GM12801 (cell line): ENCODE results near the gene BCORL1.

Experiments
- CTCF ChIP-seq: IDR thresholded peaks from one replicate; pipeline ENCODE4 v1.5.1; 2011; ENCODE audit warnings: control low read depth; ENCODE audit not compliant: insufficient read length; ENCODE audit errors: extremely low read depth

BCORL1 gene

GRCh38 chrX:130014356-130014755 lies 31.9 kb downstream of the BCORL1 start:
- TF ChIP-seq CTCF = no peak

GRCh38 chrX:130014770-130015169 lies 32.3 kb downstream of the BCORL1 start:
- TF ChIP-seq CTCF = no peak

DNA sequence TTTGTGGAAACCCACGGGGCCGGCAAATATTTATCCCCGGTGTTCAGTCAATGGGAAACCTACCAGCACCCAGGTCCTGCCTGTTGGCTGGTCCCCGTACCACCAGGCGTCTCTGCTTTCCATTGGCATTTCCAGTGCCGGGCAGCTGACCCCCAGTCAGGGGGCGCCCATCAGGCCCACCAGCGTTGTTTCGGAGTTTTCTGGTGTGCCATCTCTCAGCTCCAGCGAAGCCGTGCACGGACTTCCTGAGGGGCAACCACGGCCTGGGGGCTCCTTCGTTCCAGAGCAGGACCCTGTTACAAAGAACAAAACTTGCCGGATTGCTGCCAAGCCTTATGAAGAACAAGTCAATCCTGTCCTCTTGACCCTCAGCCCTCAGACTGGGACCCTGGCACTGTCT lies 32.7 kb downstream of the BCORL1 start:
- TF ChIP-seq CTCF = no peak

DNA sequence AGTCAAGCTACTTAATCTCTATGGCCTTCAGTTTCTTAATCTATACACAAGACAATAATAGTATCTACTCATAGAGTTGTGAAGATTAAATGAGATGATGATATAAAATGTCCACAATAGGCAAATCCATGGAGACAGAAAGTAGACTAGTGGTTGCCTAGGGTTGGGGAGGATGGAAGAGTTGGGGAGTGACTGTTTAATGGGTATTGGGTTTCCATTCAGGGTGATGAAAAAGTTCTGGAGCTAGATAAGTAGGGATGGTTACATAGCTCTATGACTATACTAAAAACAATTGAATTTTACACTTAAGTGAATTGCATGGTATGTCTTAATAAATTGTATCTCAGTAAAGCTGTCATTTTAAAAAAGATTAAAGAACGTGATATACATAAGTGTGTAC lies 35.7 kb downstream of the BCORL1 start:
- no peak for TF ChIP-seq CTCF

DNA sequence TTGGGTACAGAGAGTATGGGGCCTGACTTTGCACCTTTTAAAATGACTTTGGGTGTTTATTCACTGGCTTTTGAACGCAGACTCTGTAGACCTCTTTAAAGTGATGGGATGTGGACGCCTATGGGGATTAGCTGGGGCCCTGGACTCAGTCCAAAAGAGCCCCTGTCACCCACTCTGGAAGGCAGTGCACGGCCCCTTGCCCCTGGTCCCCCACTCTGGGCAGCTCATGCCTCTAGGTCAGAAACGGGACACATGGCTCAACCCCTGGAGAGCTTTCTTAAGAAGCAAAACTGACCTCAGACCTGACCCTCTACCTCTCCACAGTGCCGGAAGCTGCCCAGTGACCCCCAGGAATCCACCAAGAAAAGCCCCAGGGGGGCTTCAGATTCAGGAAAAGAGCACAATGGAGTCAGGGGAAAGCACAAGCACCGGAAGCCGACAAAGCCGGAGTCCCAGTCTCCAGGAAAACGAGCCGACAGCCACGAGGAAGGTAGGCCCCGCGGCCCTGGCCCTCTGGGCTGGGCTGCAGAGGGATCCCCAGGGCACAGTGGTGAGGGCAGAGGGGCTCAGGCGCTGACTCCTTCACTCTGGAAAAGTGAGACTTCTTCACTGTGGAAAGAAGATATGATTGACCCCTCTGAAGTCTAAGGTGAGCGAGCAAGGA lies 38.4 kb downstream of the BCORL1 start:
- no peak for TF ChIP-seq CTCF

GRCh38 chrX:130024127-130024526 lies 41.7 kb downstream of the BCORL1 start:
- no peak for TF ChIP-seq CTCF

DNA sequence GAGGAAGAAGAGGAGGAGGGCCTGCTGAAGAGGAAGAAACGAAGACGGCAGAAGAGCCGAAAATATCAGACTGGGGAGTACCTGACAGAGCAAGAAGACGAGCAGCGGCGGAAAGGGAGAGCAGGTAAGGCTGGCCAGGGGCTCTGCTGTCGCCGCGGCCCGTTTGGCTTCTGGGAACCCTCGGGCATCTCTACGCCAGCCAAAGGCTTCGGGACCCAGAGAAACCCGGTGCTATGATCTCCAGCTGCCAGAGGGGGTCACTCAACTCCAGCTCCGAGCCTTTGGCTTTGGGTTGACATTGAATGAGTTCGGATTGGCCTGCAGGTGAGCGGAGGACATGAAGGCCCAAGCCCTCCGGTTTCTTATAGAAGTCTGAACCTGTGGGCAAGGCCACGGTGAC lies 42.8 kb downstream of the BCORL1 start:
- no peak for TF ChIP-seq CTCF

GRCh38 chrX:130027569-130027968 lies 45.1 kb downstream of the BCORL1 start:
- no peak for TF ChIP-seq CTCF
